ENCODE results near the gene STS.

Gene STS

GRCh38 chrX:7184816-7185215 is 37.3 kb downstream of the STS start:
- no peak for DNase-seq

DNA sequence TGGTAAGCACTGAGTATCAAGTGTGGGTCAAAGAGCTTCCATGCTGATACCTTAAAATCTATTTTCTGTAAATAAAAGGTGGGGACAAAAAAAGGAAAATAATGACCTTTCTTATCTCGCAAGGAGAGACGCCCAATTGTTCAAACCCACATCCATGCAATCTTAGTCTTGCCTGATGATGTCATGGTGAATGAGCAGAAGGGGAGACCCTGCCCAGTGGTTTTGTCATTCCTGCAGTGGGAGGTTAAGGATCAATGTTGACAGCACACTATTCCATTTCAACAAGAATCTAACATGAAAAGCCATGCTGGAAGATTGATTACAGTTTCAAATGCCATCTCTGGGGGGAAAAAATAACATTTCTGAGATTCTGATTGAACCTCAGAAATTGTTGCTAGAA is 41.2 kb downstream of the STS start:
- no peak for DNase-seq

DNA sequence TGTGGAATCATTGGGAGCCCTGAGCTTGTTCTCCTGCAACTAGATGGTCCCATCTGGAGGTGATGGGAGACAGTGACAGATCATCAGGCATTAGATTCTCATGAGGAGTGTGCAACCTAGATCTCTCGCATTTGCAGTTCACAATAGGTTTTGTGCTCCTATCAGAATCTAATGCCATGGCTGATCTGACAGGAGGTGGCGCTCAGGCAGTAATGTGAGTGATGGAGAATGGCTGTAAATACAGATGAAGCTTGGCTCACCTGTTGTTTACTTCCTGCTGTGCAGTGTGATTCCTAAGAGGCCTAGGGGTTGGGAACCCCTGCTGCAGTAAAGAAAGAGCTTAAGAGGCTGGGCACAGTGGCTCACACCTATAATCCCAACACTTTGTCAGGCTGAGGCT is 42.6 kb downstream of the STS start:
- DNase-seq = no peak

DNA sequence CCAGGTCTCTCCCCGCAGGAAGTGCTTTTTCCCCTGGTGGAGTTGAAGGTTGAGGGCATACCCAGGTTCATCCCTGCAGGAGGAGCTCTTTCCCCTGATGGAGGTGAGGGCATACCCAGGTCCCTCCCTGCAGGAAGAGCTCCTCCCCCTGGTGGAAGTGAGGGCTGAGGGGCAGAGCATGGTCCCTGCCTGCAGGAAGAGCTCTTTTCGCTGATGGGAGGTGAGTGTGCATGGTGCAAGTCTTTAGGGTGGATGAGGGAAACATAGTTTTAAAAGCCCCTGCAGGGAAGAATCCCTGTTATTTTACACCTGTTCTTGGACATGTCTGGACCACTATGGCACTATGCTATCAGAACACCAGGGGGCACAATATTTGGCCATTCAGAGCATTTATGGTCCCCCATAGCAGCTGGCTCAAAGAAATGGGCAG is 44.2 kb downstream of the STS start:
- no peak for DNase-seq

GRCh38 chrX:7192871-7193270 is 45.4 kb downstream of the STS start:
- no peak for DNase-seq

DNA sequence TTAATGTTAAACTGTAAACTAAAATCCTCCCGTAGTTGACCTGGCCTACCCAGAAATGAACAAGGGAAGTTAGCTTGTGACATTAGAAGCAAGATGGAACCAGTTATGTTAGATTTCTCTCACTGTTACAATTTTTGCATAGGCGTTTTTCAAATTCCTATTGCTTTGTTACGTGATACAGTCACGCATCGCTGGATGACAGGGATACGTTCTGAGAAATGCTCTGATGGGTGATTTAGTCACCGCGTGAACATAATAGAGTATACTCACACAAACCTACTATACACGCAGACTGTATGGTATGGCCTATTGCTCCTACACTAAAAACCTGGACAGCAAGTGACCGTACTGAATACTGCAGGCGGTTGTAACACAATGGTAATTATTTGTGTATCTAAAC is 47.1 kb downstream of the STS start:
- no peak for DNase-seq

Data from activated naive CD4-positive, alpha-beta T cell (primary cell).